Aorta (tissue), 5 donors: ENCODE data around the gene LOXL1. TPM values are rescaled to one million over a fixed set of nuclear protein-coding genes. Genes with fewer than 3 reads are reported as not detected.
"Not testable (repeated sequence)": the region's sequence is repeated elsewhere in the genome, so short reads cannot be mapped to it uniquely, and the experiment has no call there.

ENCODE experiments used
- ATAC-seq: fragments of 200-7000 bp; cut with Tn5 transposase; one replicate; pipeline ENCODE4 v1.9.1; 2022; ENCODE audit warnings: moderate library complexity; ENCODE audit not compliant: low FRiP score
- DNase-seq, 2 donors: peaks; one replicate each; pipeline ENCODE4 v3.0.0-alpha.2; 2020
- H3K27ac ChIP-seq, 2 donors: one replicate each; pipeline ENCODE4 v1.5.1; 2013; ENCODE audit warnings: low read length in 2 of 2, mild to moderate bottlenecking in 2 of 2, moderate library complexity in 2 of 2, control low read depth in 1 of 2, inconsistent platforms in 1 of 2, low read depth in 1 of 2
- H3K27me3 ChIP-seq, 2 donors: one replicate each; pipeline ENCODE4 v1.6.1; 2013; ENCODE audit warnings: control low read depth in 1 of 2, low read length in 1 of 2, mild to moderate bottlenecking in 1 of 2, moderate library complexity in 1 of 2; ENCODE audit not compliant: insufficient read depth in 2 of 2, control insufficient read depth in 1 of 2
- H3K36me3 ChIP-seq, 2 donors: one replicate each; pipeline ENCODE4 v1.6.1; 2013; ENCODE audit warnings: control low read depth in 1 of 2, low read length in 1 of 2, mild to moderate bottlenecking in 1 of 2; ENCODE audit not compliant: insufficient read depth in 2 of 2, control insufficient read depth in 1 of 2
- H3K4me1 ChIP-seq, 2 donors: one replicate each; pipeline ENCODE4 v1.6.1; 2013; ENCODE audit warnings: low read length in 2 of 2, control low read depth in 1 of 2, mild to moderate bottlenecking in 1 of 2, moderate library complexity in 1 of 2; ENCODE audit not compliant: insufficient read depth in 2 of 2, control insufficient read depth in 1 of 2
- H3K4me3 ChIP-seq, 2 donors: one replicate each; pipeline ENCODE4 v1.5.1; 2013; ENCODE audit warnings: low read length in 2 of 2, control low read depth in 1 of 2, mild to moderate bottlenecking in 1 of 2
- H3K9me3 ChIP-seq: one replicate; pipeline ENCODE4 v1.6.1; 2013; ENCODE audit warnings: mild to moderate bottlenecking, low read length; ENCODE audit not compliant: control insufficient read depth
- WGBS, 2 donors: extraction: QIAGEN DNeasy Blood & Tissue Kit; methylation state at CpG; one replicate each; pipeline ENCODE4 v1.1.7; 2013; 5-methylcytosine and 5-hydroxymethylcytosine counted together
- intact Hi-C, 2 donors: fragments of 100-400 bp; cut with DNase I; formaldehyde crosslinking; loops; one replicate each; pipeline versions ENCODE4 v1.14.2 to v1.15.0; 2022
- polyA plus RNA-seq, 2 donors: library from polyadenylated mRNA; stranded (reverse); fragments of 200-250 nt; gene quantifications; one replicate each; pipeline ENCODE4 v1.2.3, GENCODE V29; 2013
- total RNA-seq, 2 donors: library from RNA; stranded (reverse); fragmentation: NEBNext Ultra II Directional; extraction: Animal tissue kit (Norgen Biotek cat#: 25700); gene quantifications; one replicate each; pipeline ENCODE4 v1.2.1, GENCODE V29; 2021
- donor health status: healthy with polysubstance abuse.
- donor health status: Bipolar disorder and iron deficiency.
- donor health status: DM: no; HTN: no; CAD: no.
- donor health status: DM: no; HTN: no; CAD: no.
- donor health status: DM: yes; HTN: yes; CAD: no.

LOXL1 gene
- total and polyA plus RNA-seq, 4 donors, result 49.0 to 138 (median 112) TPM

- DNase-seq (peak; percentile 30 to 57), ATAC-seq (no peak)
- intact Hi-C loops, result no loop called here
- Histone ChIP-seq H3K27me3 (no peaks in the 10 kb centered on the region), H3K36me3 (no peaks in the 10 kb centered on the region), H3K9me3 (no peaks in the 10 kb centered on the region), H3K27ac (no peak overlapping the region), H3K4me3 (no peak overlapping the region), H3K4me1 (no peaks in the 10 kb centered on the region)
- 71 to 74% methylated on average over 12 of the region's 12 CpGs for WGBS, 2 donors
Observed at GRCh38 chr15:73955861-73956742, 29.8 kb downstream of the LOXL1 start.

- ATAC-seq, result peak; percentile 68
- 1 to 8% methylated on average over 9 of the region's 9 CpGs for WGBS, 2 donors
- Histone ChIP-seq H3K36me3 (no peaks in the 10 kb centered on the region), H3K9me3 (no peaks in the 10 kb centered on the region), H3K4me3 (no peak overlapping the region), H3K27me3 (no peaks in the 10 kb centered on the region), H3K4me1 (no peaks in the 10 kb centered on the region), H3K27ac (no peak overlapping the region)
- DNase-seq, result peak; percentile 81 to 88
- intact Hi-C loops, result no loop called here
Observed at GRCh38 chr15:73956743-73957135, 30.5 kb downstream of the LOXL1 start.

DNA sequence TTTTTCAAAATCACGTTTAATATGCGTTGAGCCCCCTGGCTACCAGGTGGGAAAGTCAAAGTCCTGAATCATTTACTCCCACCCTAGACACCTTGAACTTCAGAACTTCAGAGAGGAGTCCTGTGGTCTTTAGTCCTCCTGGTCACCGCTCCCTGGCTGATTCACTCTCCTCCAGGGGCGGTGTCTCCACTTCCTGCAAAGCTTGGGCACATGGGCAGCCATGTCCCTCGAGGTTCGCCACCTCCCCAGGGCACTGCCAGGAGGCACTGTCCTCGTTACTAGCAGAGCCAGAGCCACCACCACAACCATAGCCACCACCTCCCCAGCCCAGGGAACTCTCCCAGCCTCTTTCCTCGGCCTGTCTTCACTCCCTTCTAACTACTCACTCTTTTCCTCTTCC lies 31.0 kb downstream of the LOXL1 start:
- 70 to 75% methylated on average over 8 of the region's 8 CpGs for WGBS, 2 donors
- no peaks in the 10 kb centered on the region for H3K27me3 ChIP-seq
- no peaks in the 10 kb centered on the region for H3K4me1 ChIP-seq
- H3K27ac ChIP-seq, result no peak overlapping the region
- ATAC-seq (no peak), DNase-seq (peak; percentile 50 to 72)
- H3K9me3 ChIP-seq, result no peaks in the 10 kb centered on the region
- H3K4me3 ChIP-seq, result no peak overlapping the region
- no peaks in the 10 kb centered on the region for H3K36me3 ChIP-seq
- intact Hi-C loops, result no loop called here

DNA sequence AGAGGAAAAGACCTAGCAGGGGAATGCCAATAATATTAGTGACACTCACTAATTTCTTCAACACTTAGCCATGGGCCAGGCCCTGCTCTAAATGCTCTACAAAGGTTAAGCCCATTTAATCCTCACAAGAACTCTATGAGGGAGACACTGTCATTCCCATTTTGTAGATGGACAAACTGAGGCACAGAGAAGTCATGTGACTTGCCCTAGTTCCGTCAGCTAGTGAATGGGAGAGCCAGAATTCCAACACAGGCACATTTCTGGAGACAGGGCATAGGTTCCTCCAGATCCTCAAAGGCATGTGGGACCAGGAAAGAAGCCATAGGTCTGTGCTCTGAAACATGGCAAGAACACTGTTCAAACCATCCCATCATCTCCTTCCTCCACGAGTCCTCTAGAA lies 31.5 kb downstream of the LOXL1 start:
- Histone ChIP-seq H3K27ac (no peak overlapping the region), H3K4me1 (no peaks in the 10 kb centered on the region), H3K4me3 (no peak overlapping the region), H3K9me3 (no peaks in the 10 kb centered on the region), H3K27me3 (no peaks in the 10 kb centered on the region), H3K36me3 (no peaks in the 10 kb centered on the region)
- intact Hi-C loops, result no loop called here
- peak in 1 of 2 donors; percentile 11 for DNase-seq
- 83 to 85% methylated on average over 2 of the region's 2 CpGs for WGBS, 2 donors
- no peak for ATAC-seq

- H3K4me1 ChIP-seq, result no peaks in the 10 kb centered on the region
- peak; percentile 9 to 42 for DNase-seq
- H3K36me3 ChIP-seq, result no peaks in the 10 kb centered on the region
- WGBS, 2 donors, result 58% methylated on average over 8 of the region's 8 CpGs
- no peak for ATAC-seq
- H3K27me3 ChIP-seq, result no peaks in the 10 kb centered on the region
- H3K4me3 ChIP-seq, result no peak overlapping the region
- no peaks in the 10 kb centered on the region for H3K9me3 ChIP-seq
- H3K27ac ChIP-seq, result no peak overlapping the region
- intact Hi-C loops, result no loop called here
Observed at GRCh38 chr15:73959012-73959581, 32.8 kb downstream of the LOXL1 start.

GRCh38 chr15:73959801-73960200 lies 33.5 kb downstream of the LOXL1 start:
- ATAC-seq (no peak), DNase-seq (peak in 1 of 2 donors; percentile 61)
- intact Hi-C loops, result no loop called here
- H3K36me3 ChIP-seq, result no peaks in the 10 kb centered on the region
- no peak overlapping the region for H3K4me3 ChIP-seq
- no peak overlapping the region for H3K27ac ChIP-seq
- H3K9me3 ChIP-seq, result no peaks in the 10 kb centered on the region
- 91 to 93% methylated on average over 6 of the region's 6 CpGs for WGBS, 2 donors
- H3K4me1 ChIP-seq, result no peaks in the 10 kb centered on the region
- no peaks in the 10 kb centered on the region for H3K27me3 ChIP-seq

DNA sequence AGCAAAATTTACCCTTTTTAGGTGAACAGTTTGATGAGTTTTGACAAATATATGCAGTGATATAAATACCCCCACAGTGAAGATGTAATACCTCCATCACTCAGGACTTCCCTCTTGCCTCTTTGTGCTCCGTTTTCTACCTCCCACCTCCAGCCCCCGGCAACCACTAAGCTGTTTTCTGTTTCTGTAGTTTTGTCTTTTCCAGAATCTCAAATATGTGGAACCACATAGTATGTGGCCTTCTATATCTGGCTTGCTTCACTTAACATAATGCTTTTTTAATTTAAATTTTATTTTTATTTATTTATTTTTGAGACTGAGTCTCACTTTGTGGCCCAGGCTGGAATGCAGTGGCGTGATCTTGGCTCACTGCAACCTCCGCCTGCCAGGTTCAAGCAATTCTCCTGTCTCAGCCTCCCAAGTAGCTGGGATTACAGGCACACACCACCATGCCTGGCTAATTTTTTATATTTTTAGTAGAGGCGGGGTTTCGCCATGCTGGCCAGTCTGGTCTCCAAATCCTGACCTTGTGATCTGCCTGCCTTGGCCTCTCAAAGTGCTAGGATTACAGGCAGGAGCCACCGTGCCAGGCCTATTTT lies 34.3 kb downstream of the LOXL1 start:
- H3K27ac ChIP-seq, H3K4me3 ChIP-seq, H3K9me3 ChIP-seq, H3K36me3 ChIP-seq, H3K27me3 ChIP-seq, intact Hi-C loops, ATAC-seq, H3K4me1 ChIP-seq: not testable (repeated sequence)
- WGBS, 2 donors, result 93 to 94% methylated on average over 7 of the region's 7 CpGs
- peak in 1 of 2 donors; percentile 21 for DNase-seq

- H3K27me3 ChIP-seq, result no peaks in the 10 kb centered on the region
- ATAC-seq, result no peak
- no peak overlapping the region for H3K4me3 ChIP-seq
- no peak overlapping the region for H3K27ac ChIP-seq
- DNase-seq, result no peak
- 85 to 86% methylated on average over 5 of the region's 5 CpGs for WGBS, 2 donors
- no peaks in the 10 kb centered on the region for H3K9me3 ChIP-seq
- intact Hi-C loops, result no loop called here
- H3K36me3 ChIP-seq, result no peaks in the 10 kb centered on the region
- H3K4me1 ChIP-seq, result no peaks in the 10 kb centered on the region
Observed at GRCh38 chr15:73962433-73962832, 36.2 kb downstream of the LOXL1 start.
